Measurements from ENCODE around the gene ARNT2. TPM values are rescaled to one million over a fixed set of nuclear protein-coding genes. Genes with fewer than 3 reads are reported as not detected.

Gene ARNT2
- total and polyA plus RNA-seq, 2 experiments from 2014 or later: 3.9 to 5.3 TPM

DNA sequence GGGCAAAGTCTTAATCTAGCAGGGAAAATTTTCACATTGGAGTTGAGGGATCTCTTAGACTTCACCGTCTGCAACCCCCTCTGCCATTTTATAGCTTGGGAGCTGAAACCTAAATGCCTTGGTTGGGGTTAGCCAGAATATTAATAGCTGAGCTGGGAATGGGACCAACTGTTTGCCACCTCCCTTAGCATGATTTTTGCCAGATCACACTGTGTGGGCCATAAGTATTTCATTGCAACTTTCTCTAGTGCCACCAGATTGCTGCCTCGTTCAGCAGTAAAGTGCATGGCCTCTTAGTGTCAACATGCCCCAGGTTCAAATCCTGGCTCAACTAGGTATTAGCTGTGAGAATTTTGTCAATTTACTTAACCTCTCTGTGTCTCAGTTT, 235.0 kb downstream of the ARNT2 start:
- Histone ChIP-seq H3K4me3 (no peak overlapping the region), H4K20me1 (ENCODE audit: insufficient read depth, poor library complexity, severe bottlenecking) (no peaks in the 10 kb centered on the region), H3K4me2 (no peak overlapping the region), H3K27ac (no peak overlapping the region), H3K4me1 (ENCODE audit: insufficient read depth) (no peaks in the 10 kb centered on the region), H3K27me3 (no peaks in the 10 kb centered on the region), H3K9me2 (replicated peaks; ENCODE audit: insufficient read depth) (no peaks in the 10 kb centered on the region), H3K9me3 (ENCODE audit: low read depth) (no peaks in the 10 kb centered on the region), H3K79me2 (no peaks in the 10 kb centered on the region), H2AFZ (no peak overlapping the region), H3K36me3 (replicated peaks; ENCODE audit: insufficient read depth, low read depth) (no peaks in the 10 kb centered on the region)
- DNase-seq (ENCODE audit: low spot score): no peak
- TF ChIP-seq EZH2 (IDR thresholded peaks at IDR 0.05; ENCODE audit: borderline replicate concordance) (no peak), EZH2phosphoT487 (IDR thresholded peaks at IDR 0.05; ENCODE audit: low read depth, severe bottlenecking, unreplicated experiment) (no peak)
- TF ChIP-seq, protein P1, sequence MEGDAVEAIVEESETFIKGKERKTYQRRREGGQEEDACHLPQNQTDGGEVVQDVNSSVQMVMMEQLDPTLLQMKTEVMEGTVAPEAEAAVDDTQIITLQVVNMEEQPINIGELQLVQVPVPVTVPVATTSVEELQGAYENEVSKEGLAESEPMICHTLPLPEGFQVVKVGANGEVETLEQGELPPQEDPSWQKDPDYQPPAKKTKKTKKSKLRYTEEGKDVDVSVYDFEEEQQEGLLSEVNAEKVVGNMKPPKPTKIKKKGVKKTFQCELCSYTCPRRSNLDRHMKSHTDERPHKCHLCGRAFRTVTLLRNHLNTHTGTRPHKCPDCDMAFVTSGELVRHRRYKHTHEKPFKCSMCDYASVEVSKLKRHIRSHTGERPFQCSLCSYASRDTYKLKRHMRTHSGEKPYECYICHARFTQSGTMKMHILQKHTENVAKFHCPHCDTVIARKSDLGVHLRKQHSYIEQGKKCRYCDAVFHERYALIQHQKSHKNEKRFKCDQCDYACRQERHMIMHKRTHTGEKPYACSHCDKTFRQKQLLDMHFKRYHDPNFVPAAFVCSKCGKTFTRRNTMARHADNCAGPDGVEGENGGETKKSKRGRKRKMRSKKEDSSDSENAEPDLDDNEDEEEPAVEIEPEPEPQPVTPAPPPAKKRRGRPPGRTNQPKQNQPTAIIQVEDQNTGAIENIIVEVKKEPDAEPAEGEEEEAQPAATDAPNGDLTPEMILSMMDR (IDR thresholded peaks at IDR 0.05; ENCODE audit: poor library complexity): no peak
- WGBS (ENCODE audit: low lambda C conversion rate, missing lambda C conversion rate): 88% methylated on average over 2 of the region's 2 CpGs

DNA sequence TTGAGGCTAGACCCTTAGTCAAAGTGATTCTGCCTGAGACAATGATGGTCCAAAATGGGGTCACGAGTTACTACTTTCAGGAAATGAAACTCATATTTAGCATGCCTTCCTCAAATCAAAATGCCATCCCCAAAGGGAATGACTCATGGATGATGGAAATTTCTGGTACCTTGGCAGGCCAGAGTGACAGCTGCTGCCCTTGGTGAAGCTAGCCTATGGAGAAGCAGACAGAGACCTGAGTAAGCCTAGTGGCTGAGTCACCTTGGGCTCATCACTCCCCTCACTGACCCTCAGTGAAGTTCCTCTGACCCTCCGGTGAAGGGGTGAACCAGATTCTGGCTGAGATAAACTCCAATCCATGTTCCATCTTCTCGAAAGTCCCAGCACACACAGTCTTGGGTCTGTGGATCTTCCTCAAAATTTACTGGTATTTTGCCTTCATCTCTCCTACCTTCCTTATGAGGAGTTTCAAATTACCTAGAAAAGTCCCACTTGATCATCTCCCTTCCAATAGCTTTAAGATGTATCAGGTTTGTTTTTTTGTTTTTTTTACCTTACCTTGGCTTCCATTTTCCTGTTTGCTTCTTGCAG, 236.4 kb downstream of the ARNT2 start:
- no peak overlapping the region for H3K4me3 ChIP-seq
- H2AFZ ChIP-seq: no peak overlapping the region
- H3K27ac ChIP-seq: no peak overlapping the region
- H3K9me2 ChIP-seq (replicated peaks; ENCODE audit: insufficient read depth): no peaks in the 10 kb centered on the region
- H3K9me3 ChIP-seq (ENCODE audit: low read depth): no peaks in the 10 kb centered on the region
- H3K79me2 ChIP-seq: no peaks in the 10 kb centered on the region
- no peak for DNase-seq (ENCODE audit: low spot score)
- H3K4me2 ChIP-seq: no peak overlapping the region
- no peaks in the 10 kb centered on the region for H3K4me1 ChIP-seq (ENCODE audit: insufficient read depth)
- no peaks in the 10 kb centered on the region for H4K20me1 ChIP-seq (ENCODE audit: insufficient read depth, poor library complexity, severe bottlenecking)
- no peaks in the 10 kb centered on the region for H3K36me3 ChIP-seq (replicated peaks; ENCODE audit: insufficient read depth, low read depth)
- H3K27me3 ChIP-seq: no peaks in the 10 kb centered on the region
- 97% methylated on average over 3 of the region's 3 CpGs for WGBS (ENCODE audit: low lambda C conversion rate, missing lambda C conversion rate)
- TF ChIP-seq, protein P1 (IDR thresholded peaks at IDR 0.05; ENCODE audit: poor library complexity): no peak
- no peak for TF ChIP-seq EZH2 (IDR thresholded peaks at IDR 0.05; ENCODE audit: borderline replicate concordance)
- no peak for TF ChIP-seq EZH2phosphoT487 (IDR thresholded peaks at IDR 0.05; ENCODE audit: low read depth, severe bottlenecking, unreplicated experiment)

GRCh38 chr15:80641384-80641783, 237.2 kb downstream of the ARNT2 start:
- H3K4me3 ChIP-seq: no peak overlapping the region
- no peaks in the 10 kb centered on the region for H3K27me3 ChIP-seq
- H4K20me1 ChIP-seq (ENCODE audit: insufficient read depth, poor library complexity, severe bottlenecking): no peaks in the 10 kb centered on the region
- no peaks in the 10 kb centered on the region for H3K4me1 ChIP-seq (ENCODE audit: insufficient read depth)
- no peak overlapping the region for H2AFZ ChIP-seq
- no peaks in the 10 kb centered on the region for H3K79me2 ChIP-seq
- no peak for TF ChIP-seq EZH2 (IDR thresholded peaks at IDR 0.05; ENCODE audit: borderline replicate concordance)
- no peak for TF ChIP-seq EZH2phosphoT487 (IDR thresholded peaks at IDR 0.05; ENCODE audit: low read depth, severe bottlenecking, unreplicated experiment)
- TF ChIP-seq, protein P1 (IDR thresholded peaks at IDR 0.05; ENCODE audit: poor library complexity): no peak
- no peak overlapping the region for H3K4me2 ChIP-seq
- WGBS (ENCODE audit: low lambda C conversion rate, missing lambda C conversion rate): 92% methylated on average over 7 of the region's 7 CpGs
- no peaks in the 10 kb centered on the region for H3K36me3 ChIP-seq (replicated peaks; ENCODE audit: insufficient read depth, low read depth)
- no peaks in the 10 kb centered on the region for H3K9me3 ChIP-seq (ENCODE audit: low read depth)
- no peak for DNase-seq (ENCODE audit: low spot score)
- no peaks in the 10 kb centered on the region for H3K9me2 ChIP-seq (replicated peaks; ENCODE audit: insufficient read depth)
- no peak overlapping the region for H3K27ac ChIP-seq

All from hepatocyte (in vitro differentiated cells).